Medulla oblongata (tissue), 1 donor: ENCODE measurements around the gene MTMR6.

Experiments used
- DNase-seq: peaks from one replicate; pipeline ENCODE4 v3.0.0-alpha.2; 2015; ENCODE audit errors: extremely low spot score

Gene MTMR6

GRCh38 chr13:25280396-25280795 lies 6.9 kb downstream of the MTMR6 start:
- no peak for DNase-seq

GRCh38 chr13:25276748-25277147 lies 10.5 kb downstream of the MTMR6 start:
- DNase-seq = no peak

GRCh38 chr13:25268561-25268960 lies 18.7 kb downstream of the MTMR6 start:
- no peak for DNase-seq

GRCh38 chr13:25267715-25268114 lies 19.6 kb downstream of the MTMR6 start:
- DNase-seq = peak; percentile 20

GRCh38 chr13:25266706-25267105 lies 20.6 kb downstream of the MTMR6 start:
- DNase-seq = no peak

GRCh38 chr13:25262261-25262660 lies 25.0 kb downstream of the MTMR6 start:
- no peak for DNase-seq

- no peak for DNase-seq
Observed at GRCh38 chr13:25253702-25254101, 33.6 kb downstream of the MTMR6 start.

- no peak for DNase-seq
Observed at GRCh38 chr13:25252752-25253151, 34.5 kb downstream of the MTMR6 start.

GRCh38 chr13:25252225-25252624 lies 35.1 kb downstream of the MTMR6 start:
- DNase-seq = no peak

GRCh38 chr13:25249001-25249543 lies 38.2 kb downstream of the MTMR6 start:
- DNase-seq = peak; percentile 91

- DNase-seq = peak; percentile 28
Observed at GRCh38 chr13:25248071-25248470, 39.2 kb downstream of the MTMR6 start.

GRCh38 chr13:25247360-25247759 lies 39.9 kb downstream of the MTMR6 start:
- peak; percentile 26 for DNase-seq

- DNase-seq = no peak
Observed at GRCh38 chr13:25244123-25244522, 43.2 kb downstream of the MTMR6 start.

GRCh38 chr13:25242956-25243355 lies 44.3 kb downstream of the MTMR6 start:
- DNase-seq = no peak

GRCh38 chr13:25241007-25241406 lies 46.3 kb downstream of the MTMR6 start:
- no peak for DNase-seq

GRCh38 chr13:25237083-25237482 lies 50.2 kb downstream of the MTMR6 start:
- DNase-seq = no peak

- no peak for DNase-seq
Observed at GRCh38 chr13:25233861-25234260, 53.4 kb downstream of the MTMR6 start.

GRCh38 chr13:25232937-25233515 lies 54.3 kb downstream of the MTMR6 start:
- peak; percentile 77 for DNase-seq

- DNase-seq = no peak
Observed at GRCh38 chr13:25231517-25231916, 55.8 kb downstream of the MTMR6 start.

GRCh38 chr13:25227690-25228089 lies 59.6 kb downstream of the MTMR6 start:
- DNase-seq = no peak

GRCh38 chr13:25225970-25226369 lies 61.3 kb downstream of the MTMR6 start:
- no peak for DNase-seq

- no peak for DNase-seq
Observed at GRCh38 chr13:25224151-25224550, 63.1 kb downstream of the MTMR6 start.

- DNase-seq = no peak
Observed at GRCh38 chr13:25222740-25223139, 64.5 kb downstream of the MTMR6 start.

- DNase-seq = no peak
Observed at GRCh38 chr13:25218019-25218418, 69.3 kb downstream of the MTMR6 start.
